Heart left ventricle (tissue), 13 donors: Measurements from ENCODE around the gene CACNB4.

Source experiments
- POLR2A ChIP-seq, 2 donors: fragments of 450-650 bp; IDR thresholded peaks; one replicate each; pipeline ENCODE4 v1.6.1; 2017; ENCODE audit warnings: antibody characterized with exemption in 2 of 2, mild to moderate bottlenecking in 2 of 2, moderate library complexity in 2 of 2
- TF ChIP-seq, protein P1 (sequence below), 12 donors: fragments of 200-600 bp; sonication (generic) in 4 of 12; IDR thresholded peaks; one replicate each; pipeline versions ENCODE4 v1.5.0 to v1.8.0; 2018 to 2022; ENCODE audit warnings: antibody characterized with exemption in 12 of 12, mild to moderate bottlenecking in 5 of 12
- donor health status: ischemic (EF 13 %, LVEDD 7.1; RV severe dilation, severe dysfunction).
- donor health status: DM: no; HTN: yes; CAD: no.
- donor health status: DM: no; HTN: no; CAD: no.
- donor health status: ischemic (EF 25% LVEDD 6.9; RV normal size, moderate dysfunction).
- donor health status: ischemic (EF 25% LVEDD 5.7; RV mildly dilated, moderate dysfunction).
- donor health status: ischemic (EF 35%, LVEDD 5.7; RV mildly dilated, moderate dysfunction).
- donor health status: nonischemic (EF 11% LVEDD 7.7; RV severe dilation, severe dysfunction).
- donor health status: DM: yes; HTN: yes; CAD: no.
- donor health status: PGD.
- donor health status: ischemic (EF 29% LVEDD 5.4; RV normal size, mild dysfunction).
- donor health status: nonischemic (EF 23%, LVEDD 6.1; RV moderate dilation, normal function).

DNA sequence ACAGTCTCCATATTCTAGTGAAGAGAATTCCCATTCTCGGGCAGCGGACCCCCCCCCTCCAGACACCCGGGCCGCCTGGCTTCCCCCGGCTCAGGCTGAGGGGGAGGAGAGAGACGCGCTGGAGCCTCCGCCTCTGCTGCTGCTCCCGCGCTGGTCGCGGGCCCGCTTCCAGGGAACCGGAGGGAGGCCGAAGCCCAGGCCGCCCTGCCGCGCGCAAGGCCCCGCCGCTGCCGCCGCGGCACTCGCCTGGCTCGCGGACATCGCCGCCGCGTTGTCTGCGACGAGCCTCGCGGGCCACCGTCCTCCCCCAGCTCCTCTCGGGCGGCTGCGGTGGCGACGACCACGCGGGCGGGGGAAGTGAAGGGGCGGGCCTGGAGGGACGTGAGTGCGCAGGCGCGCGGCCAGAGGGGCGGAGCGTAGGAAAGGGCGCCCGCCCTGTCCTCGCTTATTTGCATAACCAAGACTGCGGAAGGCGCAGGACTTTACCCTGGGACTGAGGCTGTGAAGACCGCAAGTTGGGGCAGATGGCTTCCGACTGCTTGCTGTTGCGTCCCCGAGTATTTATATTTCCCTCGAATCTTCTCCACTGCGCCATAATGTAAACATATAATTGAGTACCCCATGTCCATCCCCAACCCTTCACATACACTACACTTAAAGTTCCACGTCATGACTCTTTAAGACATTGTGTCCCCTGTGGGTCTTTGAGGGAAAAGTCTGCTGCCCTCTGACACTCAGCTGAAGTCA is 270.5 kb downstream of the CACNB4 start, which contains the start of gene ARL5A:
- TF ChIP-seq, protein P1, sequence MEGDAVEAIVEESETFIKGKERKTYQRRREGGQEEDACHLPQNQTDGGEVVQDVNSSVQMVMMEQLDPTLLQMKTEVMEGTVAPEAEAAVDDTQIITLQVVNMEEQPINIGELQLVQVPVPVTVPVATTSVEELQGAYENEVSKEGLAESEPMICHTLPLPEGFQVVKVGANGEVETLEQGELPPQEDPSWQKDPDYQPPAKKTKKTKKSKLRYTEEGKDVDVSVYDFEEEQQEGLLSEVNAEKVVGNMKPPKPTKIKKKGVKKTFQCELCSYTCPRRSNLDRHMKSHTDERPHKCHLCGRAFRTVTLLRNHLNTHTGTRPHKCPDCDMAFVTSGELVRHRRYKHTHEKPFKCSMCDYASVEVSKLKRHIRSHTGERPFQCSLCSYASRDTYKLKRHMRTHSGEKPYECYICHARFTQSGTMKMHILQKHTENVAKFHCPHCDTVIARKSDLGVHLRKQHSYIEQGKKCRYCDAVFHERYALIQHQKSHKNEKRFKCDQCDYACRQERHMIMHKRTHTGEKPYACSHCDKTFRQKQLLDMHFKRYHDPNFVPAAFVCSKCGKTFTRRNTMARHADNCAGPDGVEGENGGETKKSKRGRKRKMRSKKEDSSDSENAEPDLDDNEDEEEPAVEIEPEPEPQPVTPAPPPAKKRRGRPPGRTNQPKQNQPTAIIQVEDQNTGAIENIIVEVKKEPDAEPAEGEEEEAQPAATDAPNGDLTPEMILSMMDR (IDR thresholded peaks at IDR 0.05): no peak
- TF ChIP-seq POLR2A (IDR thresholded peaks at IDR 0.05): peak in 1 of 2 donors; percentile 92
